Upper lobe of right lung (tissue), 1 donor: ENCODE results near the gene EXOC1. TPM values are rescaled to one million over a fixed set of nuclear protein-coding genes. Genes with fewer than 3 reads are reported as not detected.

Experiments used
- ATAC-seq: fragments of 200-7000 bp; cut with Tn5 transposase; one replicate; pipeline ENCODE4 v1.9.1; 2020; ENCODE audit warnings: mild to moderate bottlenecking, moderate library complexity
- DNase-seq: peaks from one replicate; pipeline ENCODE4 v3.0.0-alpha.2; 2020
- H3K27ac ChIP-seq: fragments of 200-600 bp; one replicate; pipeline ENCODE4 v1.8.0; 2022
- H3K27me3 ChIP-seq: fragments of 200-600 bp; one replicate; pipeline ENCODE4 v1.8.0; 2022; ENCODE audit warnings: mild to moderate bottlenecking
- H3K36me3 ChIP-seq: fragments of 200-600 bp; one replicate; pipeline ENCODE4 v1.8.0; 2022
- H3K4me1 ChIP-seq: fragments of 200-600 bp; one replicate; pipeline ENCODE4 v1.8.0; 2022
- H3K4me3 ChIP-seq: fragments of 200-600 bp; one replicate; pipeline ENCODE4 v1.8.0; 2022; ENCODE audit warnings: mild to moderate bottlenecking
- H3K9me3 ChIP-seq: fragments of 200-600 bp; one replicate; pipeline ENCODE4 v1.8.0; 2022
- intact Hi-C: fragments of 100-400 bp; cut with DNase I; formaldehyde crosslinking; loops from one replicate; pipeline ENCODE4 v1.11.0; 2022
- total RNA-seq: library from RNA; stranded (reverse); fragmentation: NEBNext Ultra II Directional; extraction: Animal tissue kit (Norgen Biotek cat#: 25700); gene quantifications from one replicate; pipeline ENCODE4 v1.2.1, GENCODE V29; 2021
- TF ChIP-seq, protein P1 (sequence below): fragments of 200-600 bp; IDR thresholded peaks from one replicate; pipeline ENCODE4 v1.8.0; 2022; ENCODE audit warnings: antibody characterized with exemption
- donor health status: DM: no; HTN: yes; CAD: no; lungs with severe emphysema.

The EXOC1 gene
- total RNA-seq, 1 donor from 2014 or later = 32.9 TPM

DNA sequence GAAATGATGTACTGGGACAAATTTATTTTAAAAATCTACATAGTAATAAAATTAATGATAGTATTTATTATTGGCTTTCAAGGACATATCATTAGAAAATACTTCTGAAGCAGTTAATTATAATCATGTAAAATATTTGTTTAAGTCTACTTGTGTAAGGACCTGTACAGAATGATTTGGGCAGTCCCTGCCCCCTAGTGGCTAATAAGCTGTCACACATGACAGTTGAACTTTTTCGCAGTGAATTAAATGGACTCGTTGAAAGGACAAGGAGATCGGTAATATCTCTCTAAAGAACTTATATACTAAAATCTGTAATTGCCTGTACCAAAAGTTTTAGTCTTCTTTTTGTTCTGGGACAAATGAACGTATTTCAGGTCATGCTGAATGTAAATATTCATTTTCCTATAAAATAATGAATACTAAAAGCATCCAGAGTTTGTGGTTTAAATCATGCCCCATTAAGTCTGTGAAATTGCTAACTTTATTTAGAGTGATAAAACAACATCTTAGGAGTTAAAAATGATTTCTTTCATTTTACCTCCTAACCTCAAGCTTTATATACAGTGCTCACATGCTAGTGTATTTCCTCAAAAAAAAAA is 13.6 kb downstream of the EXOC1 start:
- Histone ChIP-seq H3K27me3 (no peaks in the 10 kb centered on the region), H3K4me3 (no peak overlapping the region), H3K9me3 (no peaks in the 10 kb centered on the region), H3K27ac (peak overlapping the region; percentile 48), H3K36me3 (peaks cover 74% of the 10 kb centered on the region), H3K4me1 (peaks cover 10% of the 10 kb centered on the region)
- intact Hi-C loops = no loop called here
- TF ChIP-seq, protein P1, sequence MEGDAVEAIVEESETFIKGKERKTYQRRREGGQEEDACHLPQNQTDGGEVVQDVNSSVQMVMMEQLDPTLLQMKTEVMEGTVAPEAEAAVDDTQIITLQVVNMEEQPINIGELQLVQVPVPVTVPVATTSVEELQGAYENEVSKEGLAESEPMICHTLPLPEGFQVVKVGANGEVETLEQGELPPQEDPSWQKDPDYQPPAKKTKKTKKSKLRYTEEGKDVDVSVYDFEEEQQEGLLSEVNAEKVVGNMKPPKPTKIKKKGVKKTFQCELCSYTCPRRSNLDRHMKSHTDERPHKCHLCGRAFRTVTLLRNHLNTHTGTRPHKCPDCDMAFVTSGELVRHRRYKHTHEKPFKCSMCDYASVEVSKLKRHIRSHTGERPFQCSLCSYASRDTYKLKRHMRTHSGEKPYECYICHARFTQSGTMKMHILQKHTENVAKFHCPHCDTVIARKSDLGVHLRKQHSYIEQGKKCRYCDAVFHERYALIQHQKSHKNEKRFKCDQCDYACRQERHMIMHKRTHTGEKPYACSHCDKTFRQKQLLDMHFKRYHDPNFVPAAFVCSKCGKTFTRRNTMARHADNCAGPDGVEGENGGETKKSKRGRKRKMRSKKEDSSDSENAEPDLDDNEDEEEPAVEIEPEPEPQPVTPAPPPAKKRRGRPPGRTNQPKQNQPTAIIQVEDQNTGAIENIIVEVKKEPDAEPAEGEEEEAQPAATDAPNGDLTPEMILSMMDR = peak; percentile 87
- ATAC-seq = peak; percentile 91
- no peak for DNase-seq

DNA sequence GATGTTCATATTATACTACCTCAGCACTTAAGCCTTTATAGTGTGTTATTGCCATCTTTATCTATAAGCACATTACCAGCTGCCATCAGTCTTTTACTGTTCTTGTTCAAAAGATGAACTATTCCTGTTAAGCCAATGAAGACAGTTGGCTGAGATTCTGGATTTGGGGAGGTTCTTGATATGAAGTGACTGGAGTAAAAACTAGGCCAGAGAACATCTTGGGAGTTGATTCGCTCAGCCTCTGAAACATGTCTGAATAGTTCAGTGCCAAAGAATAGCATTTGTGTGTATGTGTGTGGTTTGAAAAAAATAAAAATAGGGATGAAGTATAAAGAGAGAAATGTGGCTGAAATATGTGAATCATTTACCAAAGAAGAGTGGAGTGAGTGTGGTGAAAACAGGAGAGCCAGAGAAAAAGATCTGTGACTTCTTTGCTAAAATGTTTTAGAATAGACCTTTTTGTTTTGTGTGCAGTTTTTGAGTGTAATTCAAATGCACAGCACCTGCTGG is 15.2 kb downstream of the EXOC1 start:
- no peak for ATAC-seq
- H3K4me1 ChIP-seq = peaks cover 10% of the 10 kb centered on the region
- no peak overlapping the region for H3K4me3 ChIP-seq
- TF ChIP-seq, protein P1 = no peak
- no peak for DNase-seq
- H3K9me3 ChIP-seq = no peaks in the 10 kb centered on the region
- no peak overlapping the region for H3K27ac ChIP-seq
- intact Hi-C loops = no loop called here
- H3K27me3 ChIP-seq = no peaks in the 10 kb centered on the region
- H3K36me3 ChIP-seq = peaks cover 74% of the 10 kb centered on the region

DNA sequence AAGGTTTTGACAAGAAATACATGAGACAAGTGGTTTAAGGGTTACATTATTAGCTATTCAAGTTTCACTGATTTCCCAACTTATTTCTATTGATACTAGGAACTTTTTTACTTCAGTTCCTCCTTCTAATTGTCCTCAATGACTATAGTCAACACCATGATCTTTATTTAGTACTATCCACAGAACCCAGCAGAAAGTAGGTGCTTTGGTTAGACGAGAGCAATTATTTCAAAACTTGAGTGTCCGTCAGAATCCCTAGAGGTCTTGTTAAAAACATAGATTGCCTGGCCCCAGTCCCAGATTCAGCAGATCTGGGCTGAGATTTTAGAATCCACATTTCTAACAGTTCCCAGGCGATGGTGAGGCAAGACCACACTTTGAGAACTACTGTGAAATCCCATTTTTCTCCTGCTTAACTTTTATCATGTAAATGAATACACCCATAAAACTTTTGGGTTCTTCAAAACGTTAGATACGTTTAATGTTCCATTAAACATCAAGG is 17.9 kb downstream of the EXOC1 start:
- Histone ChIP-seq H3K27me3 (no peaks in the 10 kb centered on the region), H3K9me3 (no peaks in the 10 kb centered on the region), H3K27ac (no peak overlapping the region), H3K4me1 (peaks cover 5% of the 10 kb centered on the region), H3K4me3 (no peak overlapping the region), H3K36me3 (peaks cover 72% of the 10 kb centered on the region)
- TF ChIP-seq, protein P1 = no peak
- ATAC-seq (peak; percentile 46), DNase-seq (no peak)
- intact Hi-C loops = no loop called here

DNA sequence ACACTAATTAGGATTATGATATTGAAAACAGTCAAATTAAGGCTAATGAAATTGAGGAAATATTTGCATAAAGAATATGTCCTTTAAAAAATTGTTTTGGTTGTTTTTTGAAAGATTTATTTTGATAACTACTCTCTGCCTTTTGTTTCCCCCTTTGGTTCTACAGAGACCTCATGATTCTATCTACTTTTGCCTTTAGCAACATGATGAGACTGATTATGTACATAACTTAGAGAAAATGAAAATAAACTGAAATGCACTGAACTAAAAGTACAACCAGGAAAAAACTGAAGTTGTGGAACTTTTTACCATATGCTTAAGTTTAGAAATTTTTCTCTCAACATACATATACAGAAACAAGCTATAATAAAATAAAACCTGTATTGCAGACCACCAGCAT is 21.4 kb downstream of the EXOC1 start:
- no peak overlapping the region for H3K4me3 ChIP-seq
- H3K4me1 ChIP-seq = no peaks in the 10 kb centered on the region
- no peak for ATAC-seq
- TF ChIP-seq, protein P1 = no peak
- intact Hi-C loops = no loop called here
- H3K36me3 ChIP-seq = peaks cover 75% of the 10 kb centered on the region
- H3K9me3 ChIP-seq = no peaks in the 10 kb centered on the region
- H3K27me3 ChIP-seq = no peaks in the 10 kb centered on the region
- no peak overlapping the region for H3K27ac ChIP-seq
- no peak for DNase-seq

DNA sequence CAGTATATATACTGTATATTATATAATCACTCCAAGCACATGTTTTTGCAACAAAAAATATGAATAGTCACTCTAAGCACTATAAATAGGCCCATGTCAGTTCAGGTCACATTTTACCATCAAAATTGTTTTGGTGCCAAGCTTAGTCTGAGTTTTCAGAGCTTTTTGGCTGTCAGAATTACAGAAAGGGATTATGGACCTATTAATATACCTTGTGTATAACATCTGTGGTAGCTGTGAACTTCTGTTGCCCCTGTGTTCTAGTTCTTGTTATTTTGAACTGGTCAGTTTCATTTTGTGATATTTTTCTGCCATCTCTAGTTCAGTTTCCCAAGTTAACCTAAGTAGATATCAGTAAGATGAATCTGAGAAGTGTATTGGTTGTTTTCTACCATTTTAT is 22.9 kb downstream of the EXOC1 start:
- peaks cover 75% of the 10 kb centered on the region for H3K36me3 ChIP-seq
- intact Hi-C loops = no loop called here

More for the DNA sequence above, 22.9 kb downstream of the EXOC1 start:
- ATAC-seq = no peak
- H3K27ac ChIP-seq = no peak overlapping the region
- no peaks in the 10 kb centered on the region for H3K9me3 ChIP-seq
- no peaks in the 10 kb centered on the region for H3K4me1 ChIP-seq
- TF ChIP-seq, protein P1 = no peak
- H3K4me3 ChIP-seq = no peak overlapping the region
- H3K27me3 ChIP-seq = no peaks in the 10 kb centered on the region
- no peak for DNase-seq
